HG03039 (cell line): ENCODE measurements around the gene CYB561A3.

Source experiments
- ATAC-seq: cut with Tn5 transposase; IDR thresholded peaks from one replicate; pipeline ENCODE4 v1.9.1; 2021; ENCODE audit warnings: mild to moderate bottlenecking, moderate library complexity; ENCODE audit not compliant: unreplicated experiment

Gene CYB561A3

DNA sequence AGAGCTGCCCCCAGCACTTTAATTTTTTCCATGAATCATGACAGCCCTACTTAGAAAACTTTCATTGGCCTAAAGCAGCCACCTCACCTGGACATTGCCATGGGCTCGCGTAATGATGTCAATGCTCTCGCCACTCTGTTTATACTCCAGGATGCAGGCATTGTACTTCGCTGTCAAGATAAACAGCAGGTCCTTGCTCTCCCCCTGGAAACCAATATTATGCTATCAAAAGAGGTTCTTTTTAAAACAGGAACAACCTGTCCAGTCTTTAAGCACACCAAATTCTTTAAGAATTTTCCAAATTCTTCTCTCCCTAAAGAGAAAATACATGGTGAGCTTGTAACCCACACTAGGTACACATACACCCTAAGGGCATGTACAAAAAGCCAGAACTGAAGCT lies 31.8 kb downstream of the CYB561A3 start:
- no peak for ATAC-seq

DNA sequence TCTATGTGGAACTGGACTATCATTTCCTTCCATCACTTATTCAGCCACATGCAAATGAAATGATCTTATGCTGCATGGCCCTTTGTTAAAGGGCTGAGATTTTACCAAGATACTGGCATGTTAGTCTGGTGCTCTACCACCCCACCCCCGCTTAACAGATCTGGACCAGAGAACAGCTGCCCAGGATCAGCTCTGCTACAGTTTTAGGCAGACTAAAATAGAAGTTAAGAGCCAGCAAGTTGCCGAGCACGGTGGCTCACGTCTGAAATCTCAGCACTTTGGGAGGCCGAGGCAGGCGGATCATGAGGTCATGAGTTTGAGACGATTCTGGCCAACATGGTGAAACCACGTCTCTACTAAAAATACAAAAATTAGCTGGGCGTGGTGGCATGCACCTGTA lies 33.3 kb downstream of the CYB561A3 start:
- ATAC-seq: no peak

DNA sequence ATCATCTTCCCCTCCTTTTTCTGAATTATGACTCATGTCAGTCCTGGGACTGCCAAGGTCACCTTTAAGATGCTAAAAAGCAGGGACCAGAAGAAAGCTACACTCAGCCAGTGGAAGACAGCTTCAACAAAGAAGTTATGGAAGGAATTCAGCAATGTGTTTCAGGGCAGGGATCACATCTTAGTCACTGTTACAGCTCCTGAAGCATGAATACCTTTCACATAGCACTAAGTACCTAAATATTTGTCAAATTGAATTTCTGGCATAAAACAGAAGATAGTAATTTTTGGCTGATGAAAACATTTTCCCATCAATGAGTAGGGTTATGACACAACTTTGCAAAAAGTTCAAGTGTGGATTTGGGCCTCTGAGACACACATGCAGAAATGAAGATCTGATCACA lies 34.0 kb downstream of the CYB561A3 start:
- ATAC-seq: no peak

DNA sequence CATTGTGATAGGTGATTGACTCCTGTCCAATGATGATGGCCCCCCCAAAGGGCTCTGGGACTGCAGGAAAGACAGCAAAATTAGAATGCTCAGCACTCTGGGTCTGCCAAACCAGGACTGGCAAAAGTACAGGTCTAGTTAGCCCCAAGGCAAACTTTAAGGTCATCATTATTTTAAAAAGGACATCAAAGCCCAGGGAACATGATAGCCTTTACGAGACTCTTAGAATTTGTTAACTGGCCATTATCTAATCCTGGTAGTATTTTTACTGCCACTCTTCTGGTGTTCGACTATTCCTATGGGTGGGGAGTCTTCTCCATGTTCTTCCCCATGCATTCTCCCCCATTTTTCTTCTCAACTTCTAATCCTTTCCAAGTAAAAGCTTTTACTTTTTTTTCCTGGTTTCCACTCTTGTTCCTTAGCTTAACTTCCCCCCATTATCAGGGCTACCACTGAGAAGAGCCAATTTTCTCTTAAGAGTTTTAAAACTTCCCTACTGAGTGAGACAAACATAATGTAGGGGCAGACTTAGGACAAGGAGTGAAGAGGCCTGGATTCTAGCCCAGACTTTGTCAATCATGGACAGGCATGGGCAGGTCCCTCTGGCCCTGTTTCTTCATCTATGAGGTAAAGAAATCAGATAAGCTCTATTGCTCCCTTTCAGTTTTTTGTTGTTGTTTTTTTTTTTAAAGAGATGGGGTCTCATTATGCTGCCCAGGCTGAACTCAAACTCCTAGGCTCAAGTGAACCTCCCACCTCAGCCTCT lies 35.9 kb downstream of the CYB561A3 start:
- no peak for ATAC-seq

DNA sequence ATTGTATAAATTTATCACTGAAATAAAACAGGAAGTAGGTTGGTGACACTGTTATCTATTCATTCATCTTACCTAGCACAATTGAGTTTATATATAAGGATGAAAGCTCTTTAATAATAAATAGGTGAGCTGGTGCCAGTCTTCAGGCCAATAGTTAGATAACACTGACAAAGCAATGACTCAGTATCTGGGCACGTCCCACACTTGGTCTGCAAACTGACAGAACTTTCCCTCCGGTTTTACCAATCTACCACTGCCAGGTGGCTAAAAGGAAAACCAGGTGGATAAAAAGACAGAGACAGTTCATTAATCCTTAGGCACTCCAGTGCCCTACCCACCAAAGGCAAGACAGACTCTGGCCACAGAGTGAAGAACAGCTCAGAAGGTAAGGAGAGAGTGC lies 46.4 kb downstream of the CYB561A3 start:
- no peak for ATAC-seq

DNA sequence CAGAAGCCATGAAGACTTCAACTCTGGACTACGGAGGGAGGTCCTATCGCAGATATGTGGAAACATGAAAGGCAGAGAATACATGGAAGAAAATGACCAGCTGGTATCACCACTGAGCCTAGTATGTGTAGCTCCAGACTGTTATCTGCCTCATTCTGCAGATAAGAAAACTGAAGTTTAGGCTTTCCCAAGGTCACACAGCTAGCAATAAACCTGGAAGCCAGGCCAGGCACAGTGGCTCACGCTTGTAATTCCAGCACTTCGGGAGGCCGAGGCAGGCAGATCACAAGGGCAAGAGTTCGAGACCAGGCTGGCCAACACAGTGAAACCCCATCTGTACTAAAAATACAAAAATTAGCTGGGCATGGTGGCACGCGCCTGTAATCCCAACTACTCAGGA lies 50.9 kb downstream of the CYB561A3 start:
- no peak for ATAC-seq

DNA sequence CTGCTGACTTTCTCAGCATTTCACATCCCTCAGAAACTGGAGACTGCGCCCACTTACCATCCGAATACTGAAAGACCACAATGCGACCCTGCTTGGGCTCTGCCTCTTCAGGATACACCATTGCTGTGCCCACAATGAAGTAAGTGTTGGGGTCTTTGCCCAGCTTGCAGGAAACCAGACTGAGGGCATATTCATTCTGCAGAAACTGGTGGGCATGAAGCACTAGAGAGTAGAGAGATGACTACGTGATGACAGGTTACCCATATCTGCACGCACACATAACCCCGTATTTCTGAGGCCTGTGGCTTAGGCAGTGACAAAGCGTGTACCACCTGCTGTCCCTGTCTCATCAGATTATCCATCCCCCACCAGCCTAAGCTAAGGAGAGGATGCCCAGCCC lies 51.9 kb downstream of the CYB561A3 start:
- no peak for ATAC-seq

DNA sequence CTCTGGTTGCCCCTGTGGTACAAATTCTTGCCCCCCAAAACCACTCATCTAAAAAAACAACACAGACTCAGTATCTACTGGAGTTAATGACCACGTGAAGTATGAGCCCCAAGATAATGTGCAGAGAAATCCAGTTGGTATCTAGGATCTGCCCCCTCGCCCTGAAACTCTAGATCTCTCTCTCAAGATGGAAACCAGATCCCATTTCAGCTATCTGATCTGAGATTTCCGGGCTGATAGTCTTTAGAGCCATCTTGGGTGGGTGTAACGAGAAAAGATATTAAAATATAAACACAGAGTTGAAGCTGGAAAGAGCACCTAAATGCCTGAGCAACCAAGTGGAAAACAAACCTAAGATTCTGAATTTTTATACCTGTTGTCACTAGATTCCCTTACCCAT lies 52.5 kb downstream of the CYB561A3 start:
- no peak for ATAC-seq

DNA sequence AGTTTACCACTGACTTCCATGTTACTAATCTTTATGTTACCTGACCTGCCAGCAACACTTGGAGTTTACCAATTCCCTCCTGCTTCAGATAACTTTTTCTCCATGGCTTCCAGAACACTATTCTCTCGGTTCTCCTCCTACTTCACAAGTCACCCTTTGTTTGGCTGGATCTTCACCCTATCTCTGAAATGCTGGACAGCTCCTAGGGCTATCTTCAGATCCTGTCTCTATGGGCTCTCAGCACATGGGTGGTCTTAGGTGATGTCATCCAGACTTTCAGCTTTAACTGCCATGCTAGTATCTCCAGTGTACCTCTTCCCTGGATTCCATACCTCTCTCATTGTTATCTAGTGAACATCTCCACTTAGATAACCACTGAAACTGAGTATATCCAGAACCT lies 54.3 kb downstream of the CYB561A3 start:
- no peak for ATAC-seq

DNA sequence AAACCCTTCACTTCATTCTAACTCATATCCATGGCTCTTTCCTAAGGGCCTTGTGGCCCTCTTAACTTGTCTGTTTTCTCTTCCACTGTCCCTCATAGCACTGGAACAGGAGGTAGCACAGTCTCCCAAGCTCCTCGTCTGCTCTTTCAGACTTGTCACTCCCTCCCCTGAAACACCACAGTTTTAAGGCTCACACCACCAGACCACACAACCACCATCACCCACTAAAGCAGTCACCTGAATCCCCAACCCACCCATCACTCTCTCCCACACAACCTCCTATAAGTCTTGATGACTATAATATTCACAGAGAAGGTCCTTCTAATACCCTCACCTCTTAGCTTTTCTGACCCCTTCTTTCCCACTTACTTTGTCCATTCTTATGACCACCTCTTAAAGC lies 55.5 kb downstream of the CYB561A3 start:
- no peak for ATAC-seq

DNA sequence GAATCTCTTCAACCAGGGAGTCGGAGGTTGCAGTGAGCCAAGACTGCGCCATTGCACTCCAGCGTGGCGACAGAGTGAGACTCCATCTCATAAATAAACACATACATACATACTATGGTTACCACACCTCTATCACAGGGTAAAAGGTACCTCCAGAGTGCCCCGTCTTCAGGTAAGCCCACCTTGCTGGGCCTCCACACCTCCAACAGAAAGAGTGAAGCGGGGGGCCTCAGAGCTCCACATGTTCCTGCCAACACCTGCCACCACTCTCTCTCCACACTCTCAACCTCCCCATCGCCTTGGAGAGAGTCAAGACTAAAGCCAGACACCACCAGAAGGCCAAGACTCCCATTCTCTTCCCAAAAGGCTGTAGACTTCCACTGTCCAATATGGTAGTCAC lies 56.3 kb downstream of the CYB561A3 start:
- ATAC-seq: no peak

DNA sequence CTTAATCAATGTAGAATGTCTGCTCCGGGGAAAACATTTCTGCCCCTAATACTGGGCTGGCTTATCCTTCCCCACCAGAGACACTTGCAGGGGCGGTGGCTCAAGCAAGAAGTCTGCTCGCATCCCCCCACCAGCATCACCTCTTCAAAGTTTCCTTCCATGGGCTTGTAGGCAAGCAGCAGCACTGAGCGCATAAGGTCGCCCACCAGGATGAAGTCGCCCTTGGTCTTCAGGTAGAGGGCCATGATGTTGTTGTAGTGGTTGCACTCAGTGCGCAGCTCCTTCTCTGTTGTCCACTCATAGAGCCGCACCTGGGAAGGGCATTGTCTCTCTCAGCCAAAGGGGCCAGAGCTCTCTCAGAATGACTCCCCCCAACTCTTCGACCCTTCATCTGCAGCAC lies 58.0 kb downstream of the CYB561A3 start:
- no peak for ATAC-seq

DNA sequence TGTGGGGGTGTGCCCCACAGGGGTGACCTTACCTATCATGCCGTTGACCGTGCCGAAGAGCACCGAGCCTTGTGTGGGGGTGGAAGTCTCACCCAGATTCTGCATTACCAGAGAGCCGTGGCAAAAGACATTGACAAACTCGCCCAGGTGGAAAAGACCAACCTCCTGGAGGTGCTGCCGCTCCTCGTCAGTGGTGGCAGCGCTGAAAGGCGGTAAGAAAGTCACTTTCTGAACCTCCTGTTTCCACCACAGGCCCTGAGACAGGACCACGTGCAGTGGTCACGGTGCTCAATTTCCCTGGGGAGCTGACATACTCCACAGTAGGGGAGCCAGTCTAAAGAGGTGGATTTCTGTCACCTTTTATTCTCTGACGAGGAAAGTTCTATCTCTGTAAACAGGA lies 59.1 kb downstream of the CYB561A3 start:
- ATAC-seq: no peak
